Measurements from ENCODE around the gene TSPAN18. TPM values are rescaled to one million over a fixed set of nuclear protein-coding genes. Genes with fewer than 3 reads are reported as not detected.

Gene TSPAN18
- polyA plus RNA-seq, 1 experiment: 0.98 TPM

DNA sequence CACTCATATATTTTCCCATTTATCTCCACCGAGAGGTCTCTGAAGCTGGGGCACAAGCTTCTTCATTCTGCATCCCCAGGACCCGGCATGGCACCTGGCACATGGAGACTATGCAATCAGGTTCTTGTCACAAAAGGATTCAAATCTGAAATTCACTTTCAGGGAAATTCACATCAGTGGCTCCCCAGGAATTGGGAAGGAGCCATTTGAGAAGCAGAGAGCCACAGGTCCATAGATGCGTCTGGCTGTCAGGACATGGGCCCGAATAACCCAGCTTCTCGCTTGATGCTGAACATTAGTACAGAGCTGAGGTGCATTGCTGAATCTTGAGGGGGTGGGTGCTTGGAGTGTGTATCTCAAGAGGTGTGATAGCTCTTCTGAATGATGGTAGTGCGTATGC, 82.5 kb downstream of the TSPAN18 start:
- DNase-seq (ENCODE audit: low read depth, low spot score): no peak
- Histone ChIP-seq H3K27ac (ENCODE audit: low read depth, low read length) (no peak overlapping the region), H3K9me3 (ENCODE audit: control insufficient read depth, insufficient read depth, low read length) (no peaks in the 10 kb centered on the region), H3K4me3 (ENCODE audit: low read depth, low read length) (no peak overlapping the region), H3K27me3 (ENCODE audit: control insufficient read depth, insufficient read depth, low read length) (peaks cover 8% of the 10 kb centered on the region)
- POLR2A ChIA-PET: no interaction called here
- TF ChIP-seq, protein P1, sequence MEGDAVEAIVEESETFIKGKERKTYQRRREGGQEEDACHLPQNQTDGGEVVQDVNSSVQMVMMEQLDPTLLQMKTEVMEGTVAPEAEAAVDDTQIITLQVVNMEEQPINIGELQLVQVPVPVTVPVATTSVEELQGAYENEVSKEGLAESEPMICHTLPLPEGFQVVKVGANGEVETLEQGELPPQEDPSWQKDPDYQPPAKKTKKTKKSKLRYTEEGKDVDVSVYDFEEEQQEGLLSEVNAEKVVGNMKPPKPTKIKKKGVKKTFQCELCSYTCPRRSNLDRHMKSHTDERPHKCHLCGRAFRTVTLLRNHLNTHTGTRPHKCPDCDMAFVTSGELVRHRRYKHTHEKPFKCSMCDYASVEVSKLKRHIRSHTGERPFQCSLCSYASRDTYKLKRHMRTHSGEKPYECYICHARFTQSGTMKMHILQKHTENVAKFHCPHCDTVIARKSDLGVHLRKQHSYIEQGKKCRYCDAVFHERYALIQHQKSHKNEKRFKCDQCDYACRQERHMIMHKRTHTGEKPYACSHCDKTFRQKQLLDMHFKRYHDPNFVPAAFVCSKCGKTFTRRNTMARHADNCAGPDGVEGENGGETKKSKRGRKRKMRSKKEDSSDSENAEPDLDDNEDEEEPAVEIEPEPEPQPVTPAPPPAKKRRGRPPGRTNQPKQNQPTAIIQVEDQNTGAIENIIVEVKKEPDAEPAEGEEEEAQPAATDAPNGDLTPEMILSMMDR (IDR thresholded peaks at IDR 0.05; ENCODE audit: low read depth, low read length): no peak
- CTCF ChIA-PET: no interaction called here

GRCh38 chr11:44811841-44812448, 85.2 kb downstream of the TSPAN18 start:
- Histone ChIP-seq H3K9me3 (ENCODE audit: control insufficient read depth, insufficient read depth, low read length) (peaks cover 2% of the 10 kb centered on the region), H3K27me3 (ENCODE audit: control insufficient read depth, insufficient read depth, low read length) (peaks cover 8% of the 10 kb centered on the region), H3K4me3 (ENCODE audit: low read depth, low read length) (no peak overlapping the region), H3K27ac (ENCODE audit: low read depth, low read length) (no peak overlapping the region)
- ChIA-PET POLR2A (no interaction called here), CTCF (no interaction called here)
- no peak for DNase-seq (ENCODE audit: low read depth, low spot score)
- TF ChIP-seq, protein P1 (IDR thresholded peaks at IDR 0.05; ENCODE audit: low read depth, low read length): no peak

- ChIA-PET POLR2A (no interaction called here), CTCF (no interaction called here)
- TF ChIP-seq, protein P1 (IDR thresholded peaks at IDR 0.05; ENCODE audit: low read depth, low read length): no peak
These were observed 86.2 kb downstream of the TSPAN18 start for GRCh38 chr11:44812971-44813370.

DNA sequence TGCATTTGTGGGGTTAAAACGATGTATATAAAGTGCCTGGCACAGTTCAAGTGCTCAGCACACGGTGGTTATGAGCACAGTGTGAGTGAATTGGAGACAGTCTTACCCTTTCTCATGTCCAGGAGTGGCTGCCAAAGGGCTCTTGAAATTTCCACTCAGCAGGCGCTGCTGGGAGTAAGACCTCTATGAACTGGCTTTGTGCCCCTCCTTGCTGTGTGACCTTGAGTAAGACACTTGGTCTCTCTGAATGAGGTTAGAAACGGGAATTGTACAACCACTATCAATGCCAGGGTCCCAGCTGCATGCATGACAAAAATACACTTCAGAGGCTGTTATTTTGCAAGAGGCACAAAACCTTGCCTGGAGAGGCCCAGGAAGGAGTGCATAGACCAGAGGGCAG, 86.6 kb downstream of the TSPAN18 start:
- CTCF ChIA-PET: no interaction called here
- no peak for DNase-seq (ENCODE audit: low read depth, low spot score)
- Histone ChIP-seq H3K27me3 (ENCODE audit: control insufficient read depth, insufficient read depth, low read length) (peaks cover 2% of the 10 kb centered on the region), H3K9me3 (ENCODE audit: control insufficient read depth, insufficient read depth, low read length) (peaks cover 8% of the 10 kb centered on the region), H3K4me3 (ENCODE audit: low read depth, low read length) (no peak overlapping the region), H3K27ac (ENCODE audit: low read depth, low read length) (no peak overlapping the region)
- TF ChIP-seq, protein P1 (IDR thresholded peaks at IDR 0.05; ENCODE audit: low read depth, low read length): no peak
- POLR2A ChIA-PET: no interaction called here

More at GRCh38 chr11:44812971-44813370, 86.2 kb downstream of the TSPAN18 start:
- DNase-seq (ENCODE audit: low read depth, low spot score): no peak
- peaks cover 8% of the 10 kb centered on the region for H3K9me3 ChIP-seq (ENCODE audit: control insufficient read depth, insufficient read depth, low read length)
- no peak overlapping the region for H3K27ac ChIP-seq (ENCODE audit: low read depth, low read length)
- peaks cover 2% of the 10 kb centered on the region for H3K27me3 ChIP-seq (ENCODE audit: control insufficient read depth, insufficient read depth, low read length)
- no peak overlapping the region for H3K4me3 ChIP-seq (ENCODE audit: low read depth, low read length)

GRCh38 chr11:44814881-44815592, 88.3 kb downstream of the TSPAN18 start:
- CTCF ChIA-PET: no interaction called here

More at GRCh38 chr11:44814881-44815592, 88.3 kb downstream of the TSPAN18 start:
- peaks cover 1% of the 10 kb centered on the region for H3K27me3 ChIP-seq (ENCODE audit: control insufficient read depth, insufficient read depth, low read length)
- peaks cover 8% of the 10 kb centered on the region for H3K9me3 ChIP-seq (ENCODE audit: control insufficient read depth, insufficient read depth, low read length)
- POLR2A ChIA-PET: no interaction called here
- no peak overlapping the region for H3K27ac ChIP-seq (ENCODE audit: low read depth, low read length)
- no peak for DNase-seq (ENCODE audit: low read depth, low spot score)
- TF ChIP-seq, protein P1 (IDR thresholded peaks at IDR 0.05; ENCODE audit: low read depth, low read length): no peak
- no peak overlapping the region for H3K4me3 ChIP-seq (ENCODE audit: low read depth, low read length)
